Adrenal gland (tissue), 12 donors: ENCODE measurements around the gene DNMBP. TPM values are rescaled to one million over a fixed set of nuclear protein-coding genes. Genes with fewer than 3 reads are reported as not detected.

Experiments
- DNase-seq, 7 donors: peaks; one replicate each; pipeline ENCODE4 v3.0.0-alpha.2; 2019 to 2020
- H3K27ac ChIP-seq, 5 donors: fragments of 200-600 bp; sonication (generic) in 4 of 5; 1 replicate in 3 of 5; 2 replicates in 2 of 5; pipeline versions ENCODE4 v1.5.1 to v1.8.0; 2016 to 2020; ENCODE audit warnings: mild to moderate bottlenecking in 1 of 5
- H3K27me3 ChIP-seq: fragments of 200-600 bp; 2 replicates; pipeline ENCODE4 v1.8.0; 2021
- H3K36me3 ChIP-seq, 2 donors: fragments of 200-600 bp; replicated peaks in 1 of 2; 1 replicate in 1 of 2; 2 replicates in 1 of 2; pipeline versions ENCODE4 v1.5.1 to v1.8.0; 2018 to 2022
- H3K4me1 ChIP-seq, 2 donors: fragments of 200-600 bp; replicated peaks in 1 of 2; 1 replicate in 1 of 2; 2 replicates in 1 of 2; pipeline versions ENCODE4 v1.5.1 to v1.8.0; 2018 to 2021
- H3K4me3 ChIP-seq, 4 donors: fragments of 200-600 bp; sonication (generic) in 3 of 4; one replicate each; pipeline ENCODE4 v1.5.1; 2016 to 2018
- H3K9me3 ChIP-seq, 3 donors: fragments of 200-600 bp; sonication (generic) in 1 of 3; replicated peaks in 1 of 3; 1 replicate in 2 of 3; 2 replicates in 1 of 3; pipeline versions ENCODE4 v1.5.1 to v1.8.0; 2016 to 2021
- POLR2A ChIP-seq, 2 donors: fragments of 450-650 bp; IDR thresholded peaks; one replicate each; pipeline ENCODE4 v1.6.1; 2017; ENCODE audit warnings: antibody characterized with exemption in 2 of 2, mild to moderate bottlenecking in 2 of 2, moderate library complexity in 1 of 2
- WGBS, 4 donors: extraction: QIAGEN DNeasy Blood & Tissue Kit in 2 of 4; methylation state at CpG; one replicate each; pipeline versions ENCODE4 v1.1.5 to v1.1.7; 2013 to 2017; 5-methylcytosine and 5-hydroxymethylcytosine counted together
- intact Hi-C, 2 donors: fragments of 100-400 bp; cut with DNase I; formaldehyde crosslinking; loops; one replicate each; pipeline versions ENCODE4 v1.14.1 to v1.15.0; 2022 to 2023
- polyA plus RNA-seq, 3 donors: library from polyadenylated mRNA; stranded (reverse); fragments of 200-250 nt in 2 of 3; fragments of 350-450 nt in 1 of 3; fragmentation: Illumina TruSeq in 1 of 3; extraction: RNeasy Lipid Tissue Mini Kit (QIAGEN cat#74804) in 1 of 3; gene quantifications; one replicate each; pipeline ENCODE4 v1.2.3, GENCODE V29; 2013 to 2014
- total RNA-seq, 9 donors: library from RNA; depleted of rRNA in 4 of 9; stranded (reverse); fragments of >200 nt in 4 of 9; fragments of 120-200 nt in 1 of 9; fragmentation: NEBNext Ultra II Directional in 1 of 9; extraction: Animal tissue kit (Norgen Biotek cat#: 25700) in 1 of 9; gene quantifications; one replicate each; pipeline versions ENCODE4 v1.1.0 to v1.2.4, GENCODE V29; 2013 to 2023
- TF ChIP-seq, protein P1 (sequence below), 6 experiments: fragments of 450-650 bp in 4 of 6; fragments of 200-600 bp in 2 of 6; sonication (generic) in 1 of 6; IDR thresholded peaks; 1 replicate in 5 of 6; 2 replicates in 1 of 6; pipeline versions ENCODE4 v1.5.1 to v1.8.0; 2016 to 2021; ENCODE audit warnings: antibody characterized with exemption in 6 of 6, mild to moderate bottlenecking in 2 of 6, moderate library complexity in 1 of 6
- donor health status: healthy with polysubstance abuse.
- donor health status: Bipolar disorder and iron deficiency.
- donor health status: DM: yes; HTN: yes; CAD: no.
- donor health status: DM: no; HTN: no; CAD: no.
- donor health status: DM: no; HTN: no; CAD: no.
- donor health status: DM: yes; HTN: yes; CAD: no.

Gene DNMBP
- total and polyA plus RNA-seq, 12 donors = 5.7 to 17.9 (median 12.0) TPM

DNA sequence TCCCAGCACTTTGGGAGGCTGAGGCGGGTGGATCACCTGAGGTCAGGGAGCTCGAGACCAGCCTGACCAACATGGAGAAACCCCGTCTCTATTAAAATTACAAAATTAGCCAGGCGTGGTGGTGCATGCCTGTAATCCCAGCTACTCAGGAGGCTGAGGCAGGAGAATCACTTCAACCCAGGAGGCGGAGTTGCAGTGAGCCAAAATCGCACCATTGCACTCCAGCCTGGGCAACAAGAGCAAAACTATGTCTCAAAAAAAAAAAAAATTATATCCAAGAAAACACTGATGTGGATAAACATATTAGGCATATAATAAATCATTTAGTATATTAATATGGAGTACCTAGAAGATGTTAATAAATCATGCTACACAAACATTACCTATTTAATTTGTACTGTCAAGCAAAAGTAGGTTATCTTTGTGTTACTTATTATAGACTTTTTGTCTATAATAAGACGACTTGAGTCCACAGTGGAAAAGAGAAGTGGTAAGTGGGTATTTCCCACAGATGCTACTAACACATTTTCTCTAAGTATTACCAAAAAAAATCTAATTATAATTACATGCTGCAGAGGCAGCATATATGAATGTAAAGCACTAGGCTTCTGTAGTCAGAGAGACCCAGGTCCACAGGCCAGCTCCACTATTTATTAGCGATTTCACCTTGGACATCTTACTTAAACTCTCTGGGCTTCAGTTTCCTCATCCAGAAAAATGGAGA is 34.5 kb downstream of the DNMBP start:
- Histone ChIP-seq H3K27ac (peak overlapping the region in 2 of 5 donors; percentile 68 to 78), H3K36me3 (peaks cover 0 to 7% of the 10 kb centered on the region in 2 donors), H3K27me3 (no peaks in the 10 kb centered on the region), H3K4me1 (peaks cover 26 to 46% of the 10 kb centered on the region in 2 donors), H3K9me3 (no peaks in the 10 kb centered on the region), H3K4me3 (no peak overlapping the region)
- 81 to 86% (median 84%) methylated on average over 6 to 8 of the region's 8 CpGs for WGBS, 4 donors
- no peak for DNase-seq
- TF ChIP-seq POLR2A (IDR thresholded peaks at IDR 0.05) = no peak
- TF ChIP-seq, protein P1, sequence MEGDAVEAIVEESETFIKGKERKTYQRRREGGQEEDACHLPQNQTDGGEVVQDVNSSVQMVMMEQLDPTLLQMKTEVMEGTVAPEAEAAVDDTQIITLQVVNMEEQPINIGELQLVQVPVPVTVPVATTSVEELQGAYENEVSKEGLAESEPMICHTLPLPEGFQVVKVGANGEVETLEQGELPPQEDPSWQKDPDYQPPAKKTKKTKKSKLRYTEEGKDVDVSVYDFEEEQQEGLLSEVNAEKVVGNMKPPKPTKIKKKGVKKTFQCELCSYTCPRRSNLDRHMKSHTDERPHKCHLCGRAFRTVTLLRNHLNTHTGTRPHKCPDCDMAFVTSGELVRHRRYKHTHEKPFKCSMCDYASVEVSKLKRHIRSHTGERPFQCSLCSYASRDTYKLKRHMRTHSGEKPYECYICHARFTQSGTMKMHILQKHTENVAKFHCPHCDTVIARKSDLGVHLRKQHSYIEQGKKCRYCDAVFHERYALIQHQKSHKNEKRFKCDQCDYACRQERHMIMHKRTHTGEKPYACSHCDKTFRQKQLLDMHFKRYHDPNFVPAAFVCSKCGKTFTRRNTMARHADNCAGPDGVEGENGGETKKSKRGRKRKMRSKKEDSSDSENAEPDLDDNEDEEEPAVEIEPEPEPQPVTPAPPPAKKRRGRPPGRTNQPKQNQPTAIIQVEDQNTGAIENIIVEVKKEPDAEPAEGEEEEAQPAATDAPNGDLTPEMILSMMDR (IDR thresholded peaks at IDR 0.05) = no peak
- intact Hi-C loops = no loop called here

DNA sequence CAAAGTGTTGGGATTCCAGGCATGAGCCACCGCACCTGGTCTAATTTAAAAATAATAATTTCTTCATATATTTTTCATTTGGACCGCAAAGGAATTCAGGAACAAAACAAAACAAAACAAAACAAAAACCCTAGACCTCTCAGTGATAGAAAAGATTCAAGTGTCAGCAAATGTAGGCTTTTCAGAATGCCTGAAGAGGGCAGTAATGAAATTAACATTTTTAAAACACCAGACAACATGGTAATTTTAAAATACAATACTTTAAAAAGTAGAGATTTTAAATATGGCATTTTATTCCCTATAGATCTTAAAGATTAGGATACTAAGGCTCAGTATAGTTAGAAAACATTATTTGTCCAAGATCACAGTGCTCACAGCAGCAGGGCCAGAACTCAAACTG is 36.6 kb downstream of the DNMBP start:
- Histone ChIP-seq H3K36me3 (peaks cover 0 to 26% of the 10 kb centered on the region in 2 donors), H3K27ac (no peak overlapping the region), H3K4me3 (no peak overlapping the region), H3K9me3 (no peaks in the 10 kb centered on the region), H3K4me1 (peaks cover 18 to 36% of the 10 kb centered on the region in 2 donors), H3K27me3 (no peaks in the 10 kb centered on the region)
- WGBS, 4 donors = 60 to 78% (median 72%) methylated on average over 2 of the region's 2 CpGs
- DNase-seq = no peak
- intact Hi-C loops = loop anchor here in 1 of 2 donors (5.0 kb wide), 1 partner anchor 39 kb away; no protein-coding TSS in a partner anchor
- TF ChIP-seq POLR2A (IDR thresholded peaks at IDR 0.05) = no peak
- TF ChIP-seq, protein P1 (IDR thresholded peaks at IDR 0.05) = peak in 5 of 6 experiments; percentile 8 to 52 (median 20)

DNA sequence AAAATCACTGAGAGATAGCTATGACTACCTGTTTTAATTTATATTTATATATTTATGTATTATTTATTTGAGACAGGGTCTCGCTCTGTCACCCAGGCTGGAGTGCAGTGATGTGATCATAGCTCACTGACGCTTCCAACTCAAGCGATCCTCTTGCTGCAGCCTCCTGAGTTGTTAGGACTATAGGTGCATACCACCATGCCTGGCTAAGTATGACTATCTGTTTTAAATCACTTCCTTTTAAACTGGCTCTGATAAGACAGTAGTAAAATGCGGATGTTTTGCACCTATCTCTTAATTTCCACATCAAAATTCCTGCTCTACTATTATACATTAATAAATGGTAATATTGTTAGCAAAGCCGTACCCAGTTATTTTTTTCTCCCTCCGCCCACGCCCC is 41.8 kb downstream of the DNMBP start:
- Histone ChIP-seq H3K4me1 (peaks cover 1 to 29% of the 10 kb centered on the region in 2 donors), H3K36me3 (peaks cover 0 to 32% of the 10 kb centered on the region in 2 donors), H3K9me3 (no peaks in the 10 kb centered on the region), H3K4me3 (no peak overlapping the region), H3K27ac (no peak overlapping the region), H3K27me3 (no peaks in the 10 kb centered on the region)
- no peak for DNase-seq
- TF ChIP-seq, protein P1 (IDR thresholded peaks at IDR 0.05) = no peak
- TF ChIP-seq POLR2A (IDR thresholded peaks at IDR 0.05) = no peak
- 93 to 98% (median 96%) methylated on average over 7 of the region's 7 CpGs for WGBS, 4 donors
- intact Hi-C loops = no loop called here

DNA sequence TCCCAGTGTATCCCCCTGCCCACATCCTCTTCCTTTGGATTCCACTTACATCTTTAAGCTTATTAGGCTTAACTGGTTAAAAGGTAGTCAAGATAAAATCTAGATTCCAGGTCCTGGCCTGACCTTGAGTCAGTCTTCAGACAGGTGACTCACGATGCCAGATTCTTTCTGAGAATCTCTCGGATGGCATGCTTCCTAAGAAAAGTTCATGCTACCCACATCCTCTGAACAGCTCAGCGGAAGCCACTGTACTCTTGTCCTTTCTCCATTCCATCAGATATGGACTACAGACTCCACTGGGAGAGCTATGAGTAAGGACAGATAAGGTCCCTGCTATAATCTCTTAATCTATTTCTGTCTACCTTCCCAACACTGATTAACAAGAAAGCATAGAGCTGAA is 43.4 kb downstream of the DNMBP start:
- no peak for TF ChIP-seq POLR2A (IDR thresholded peaks at IDR 0.05)
- TF ChIP-seq, protein P1 (IDR thresholded peaks at IDR 0.05) = no peak
- H3K9me3 ChIP-seq = no peaks in the 10 kb centered on the region
- peaks cover 0 to 26% of the 10 kb centered on the region in 2 donors for H3K4me1 ChIP-seq
- WGBS, 4 donors = 40 to 63% (median 52%) methylated on average over 3 of the region's 3 CpGs
- H3K4me3 ChIP-seq = no peak overlapping the region
- H3K27me3 ChIP-seq = no peaks in the 10 kb centered on the region
- peak overlapping the region in 1 of 5 donors; percentile 27 for H3K27ac ChIP-seq
- H3K36me3 ChIP-seq = peaks cover 0 to 28% of the 10 kb centered on the region in 2 donors
- intact Hi-C loops = no loop called here
- peak in 3 of 7 donors; percentile 24 to 47 (median 38) for DNase-seq
